Measurements from ENCODE around the gene KIAA0930.

The KIAA0930 gene

DNA sequence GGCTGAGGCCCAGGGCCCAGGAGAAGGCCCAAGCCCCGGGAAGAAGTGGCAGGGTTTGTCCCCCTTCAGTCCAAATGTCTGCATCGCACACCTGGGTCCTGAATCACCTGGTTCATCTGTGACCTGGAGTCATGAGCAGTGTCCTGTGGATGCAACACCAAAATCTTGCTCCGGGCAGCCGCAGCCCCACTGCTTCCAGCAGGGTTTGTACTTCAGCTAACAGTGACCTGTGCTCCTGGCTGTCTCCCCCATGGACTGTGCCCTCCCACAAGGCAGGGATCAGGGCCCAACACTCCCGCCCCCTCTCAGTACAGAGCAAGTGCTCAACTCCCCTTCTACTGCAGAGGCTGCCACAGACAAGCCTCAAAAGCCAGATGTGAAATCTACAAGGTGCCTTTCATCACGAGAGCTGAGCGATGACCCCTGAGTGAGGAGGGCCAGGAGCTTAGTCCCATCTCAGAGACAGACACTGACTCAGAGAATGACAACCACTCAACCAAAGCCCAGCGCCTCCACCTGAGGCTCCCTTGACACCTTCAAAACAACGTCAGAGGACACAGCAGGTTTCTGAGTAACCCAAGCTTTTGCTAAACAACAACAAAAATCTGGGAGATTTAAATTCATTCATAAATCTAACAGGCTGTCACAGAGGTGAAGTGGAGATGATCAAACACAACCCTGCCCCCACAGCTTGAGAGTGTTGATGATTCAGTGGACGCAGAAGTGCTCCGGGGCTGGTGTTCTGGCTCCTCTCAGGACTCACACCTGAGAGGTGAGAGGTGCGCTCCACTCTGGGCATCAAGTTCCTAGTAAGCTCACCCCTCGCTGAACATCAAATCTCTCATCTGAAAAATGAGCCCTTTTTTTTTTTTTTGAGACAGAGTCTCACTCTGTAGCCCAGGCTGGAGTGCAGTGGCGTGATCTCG is 3.4 kb downstream of the KIAA0930 start:
- DNase-seq = no peak

DNA sequence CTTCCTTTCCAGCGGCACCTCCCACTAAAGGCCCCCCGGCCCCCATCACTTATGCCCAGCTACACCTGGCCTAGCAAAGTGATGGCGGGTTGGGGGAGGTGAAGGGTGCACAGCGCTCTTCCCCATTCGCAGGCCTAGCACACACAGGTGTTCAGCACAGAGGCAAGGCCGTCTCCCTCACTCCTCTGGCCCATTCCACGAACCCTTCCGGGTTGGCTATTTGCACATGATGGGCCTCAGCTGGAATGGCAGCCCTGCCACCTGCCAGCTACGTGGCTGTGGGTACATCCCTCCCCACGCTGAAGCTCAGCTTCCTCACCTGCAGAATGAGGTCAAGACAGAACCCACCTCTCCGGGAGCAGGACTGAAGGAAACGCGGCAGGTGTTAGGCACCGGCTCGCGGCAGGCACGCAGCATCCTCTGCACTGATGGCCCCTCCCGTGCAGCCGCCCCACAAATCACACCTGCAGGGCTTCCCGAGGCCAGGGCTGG is 4.8 kb downstream of the KIAA0930 start:
- DNase-seq = no peak

DNA sequence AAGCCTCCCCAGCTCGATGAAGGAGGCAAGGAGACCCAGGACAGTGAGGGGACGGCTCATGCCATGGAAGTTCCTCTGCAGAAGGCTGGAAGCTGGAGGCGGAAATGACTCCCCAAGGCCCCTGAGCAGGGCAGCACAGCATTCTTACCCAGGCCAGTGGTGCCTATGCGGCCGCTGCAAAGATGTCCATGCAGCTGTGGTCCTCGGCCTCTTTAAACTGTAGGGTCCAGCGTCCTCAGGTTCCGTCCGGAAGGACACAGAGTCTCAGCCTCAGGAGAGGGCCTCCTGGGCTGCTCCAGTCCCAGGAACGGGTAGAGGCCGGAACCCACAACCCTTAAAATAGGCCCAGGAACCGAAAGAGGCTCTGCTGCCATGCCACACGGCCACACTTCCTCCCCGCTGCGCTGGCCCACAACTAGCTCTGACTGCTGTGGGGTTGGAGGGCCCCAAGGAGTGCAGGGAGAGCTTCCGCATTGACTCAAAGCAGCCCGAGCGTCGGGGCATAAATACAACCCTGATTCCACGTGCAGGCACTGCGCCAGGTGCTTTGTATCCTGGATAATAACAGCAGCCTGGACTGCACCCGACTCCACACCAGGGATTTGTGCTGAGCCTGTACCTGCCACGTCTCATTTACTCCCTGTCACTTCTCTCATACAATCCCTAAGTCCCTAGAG is 5.5 kb downstream of the KIAA0930 start:
- DNase-seq = no peak

DNA sequence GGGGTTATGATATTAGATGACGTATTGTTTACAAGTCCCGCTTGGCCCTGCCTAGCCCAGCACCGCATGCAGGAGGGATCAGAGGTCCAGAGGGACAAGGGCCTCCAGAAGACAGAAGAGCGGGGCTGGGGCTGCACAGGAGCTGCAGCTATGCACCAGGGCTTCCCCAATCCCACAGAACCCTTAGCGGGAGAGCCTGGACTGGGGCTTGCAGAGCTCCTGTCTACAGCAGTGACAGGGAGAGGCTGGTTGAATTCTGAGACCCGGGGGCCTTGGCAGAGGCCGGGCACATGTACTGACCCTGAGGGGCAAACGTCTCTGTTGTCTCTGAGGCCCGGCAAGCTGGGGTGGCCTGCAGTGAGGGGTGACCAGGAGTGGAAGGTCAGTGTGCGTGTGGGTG is 6.9 kb downstream of the KIAA0930 start:
- no peak for DNase-seq

DNA sequence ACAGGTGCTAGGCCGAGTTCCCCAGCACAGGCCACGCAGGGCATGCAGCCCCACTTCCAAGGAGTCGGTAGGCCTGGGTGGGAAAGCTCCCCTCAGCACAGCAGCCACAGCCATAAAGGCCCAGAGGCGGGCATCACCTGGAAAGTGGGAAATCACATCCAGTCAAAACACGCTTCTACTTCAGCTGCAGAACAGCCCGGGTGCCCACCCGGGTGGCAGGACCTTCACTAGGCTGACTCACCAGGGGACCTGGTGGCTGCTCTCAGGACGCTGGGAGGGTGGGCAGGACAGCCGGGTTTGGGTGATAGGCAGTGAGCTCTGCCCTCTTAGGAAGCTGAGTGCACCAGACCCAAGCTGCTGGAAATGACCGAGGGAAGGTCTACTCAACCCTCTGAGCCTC is 7.3 kb downstream of the KIAA0930 start:
- DNase-seq = no peak

DNA sequence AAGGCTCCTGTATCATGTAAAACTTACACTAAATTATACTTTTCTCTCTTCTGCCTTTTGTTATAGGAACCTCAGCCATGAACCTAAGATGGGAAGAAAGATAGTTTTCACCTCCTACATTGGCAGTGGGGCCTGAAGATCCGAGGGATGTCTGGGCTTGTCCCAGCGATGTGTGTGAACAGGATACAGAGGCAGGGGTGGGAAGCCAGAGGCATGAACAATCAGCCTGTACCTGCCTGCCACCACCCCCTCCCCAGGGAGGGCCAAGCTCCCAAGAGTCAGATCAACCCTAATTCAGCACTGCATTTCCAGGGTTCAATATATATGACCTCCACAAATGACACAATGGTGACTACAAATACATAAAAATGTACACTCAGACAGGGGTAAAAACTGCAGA is 9.4 kb downstream of the KIAA0930 start:
- no peak for DNase-seq

DNA sequence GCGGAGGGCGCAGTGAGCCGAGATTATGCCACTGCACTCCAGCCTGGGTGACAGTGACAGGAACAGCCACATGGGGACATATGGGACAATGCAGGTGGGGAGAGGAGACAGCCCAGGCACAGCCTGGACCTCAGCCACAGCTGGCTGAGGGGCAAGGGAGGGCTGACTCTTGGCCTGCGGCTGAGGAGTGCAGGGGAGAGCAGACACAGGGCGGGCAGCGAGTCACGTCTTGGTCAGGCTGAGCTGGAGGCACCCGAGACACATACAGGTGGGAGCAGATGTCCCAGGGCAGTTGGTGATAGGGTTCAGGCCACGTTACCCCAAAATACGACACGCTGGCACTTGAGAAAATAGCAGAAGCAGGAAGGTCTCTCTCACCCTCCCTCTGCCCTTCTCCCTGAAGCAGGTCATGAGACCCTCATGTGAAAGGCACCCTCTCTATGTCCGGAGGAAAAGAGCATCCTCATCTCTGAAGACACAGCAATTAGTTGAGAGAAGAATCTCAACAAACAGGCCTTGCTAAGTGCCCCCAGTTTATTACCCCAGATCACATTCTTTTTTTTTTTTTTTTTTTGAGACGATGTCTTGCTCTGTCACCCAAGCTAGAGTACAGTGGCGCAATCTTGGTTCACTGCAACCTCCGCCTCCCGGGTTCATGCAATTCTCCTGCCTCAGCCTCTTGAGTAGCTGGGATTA is 10.5 kb downstream of the KIAA0930 start:
- DNase-seq = no peak

DNA sequence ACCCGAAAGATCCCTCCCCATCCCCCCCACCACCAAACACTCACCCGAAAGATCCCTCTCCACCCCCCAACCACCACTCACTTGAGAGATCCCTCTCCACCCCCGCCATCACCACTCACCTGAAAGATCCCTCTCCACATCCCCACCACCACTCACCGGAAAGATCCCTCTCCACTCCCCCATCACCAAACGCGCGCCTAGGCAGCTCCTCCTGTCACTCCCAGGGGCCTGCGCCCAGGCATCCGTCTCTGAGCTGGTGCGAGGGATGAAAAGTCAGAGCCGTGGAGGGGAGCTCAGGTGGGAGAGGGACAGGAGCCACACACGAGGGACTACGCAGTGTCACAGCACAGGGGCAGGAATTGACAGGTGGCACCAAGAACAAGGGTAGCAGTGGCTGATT is 11.5 kb downstream of the KIAA0930 start:
- no peak for DNase-seq

DNA sequence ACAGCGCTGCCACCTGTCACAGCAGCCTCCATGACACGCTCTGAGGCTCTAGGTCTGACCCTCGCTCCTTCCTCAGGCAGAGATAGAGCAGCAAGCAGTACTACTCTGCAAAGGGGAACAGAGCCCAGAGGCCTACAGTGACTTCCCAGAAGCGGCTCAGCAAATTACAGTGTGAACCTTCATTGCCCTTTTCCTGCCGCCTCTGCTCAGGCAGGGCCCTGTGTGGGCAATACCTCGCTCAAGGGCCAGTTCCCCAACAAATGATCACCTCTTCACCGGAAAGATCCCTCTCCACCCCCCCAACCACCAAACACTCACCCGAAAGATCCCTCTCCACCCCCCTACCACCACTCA is 12.3 kb downstream of the KIAA0930 start:
- no peak for DNase-seq

DNA sequence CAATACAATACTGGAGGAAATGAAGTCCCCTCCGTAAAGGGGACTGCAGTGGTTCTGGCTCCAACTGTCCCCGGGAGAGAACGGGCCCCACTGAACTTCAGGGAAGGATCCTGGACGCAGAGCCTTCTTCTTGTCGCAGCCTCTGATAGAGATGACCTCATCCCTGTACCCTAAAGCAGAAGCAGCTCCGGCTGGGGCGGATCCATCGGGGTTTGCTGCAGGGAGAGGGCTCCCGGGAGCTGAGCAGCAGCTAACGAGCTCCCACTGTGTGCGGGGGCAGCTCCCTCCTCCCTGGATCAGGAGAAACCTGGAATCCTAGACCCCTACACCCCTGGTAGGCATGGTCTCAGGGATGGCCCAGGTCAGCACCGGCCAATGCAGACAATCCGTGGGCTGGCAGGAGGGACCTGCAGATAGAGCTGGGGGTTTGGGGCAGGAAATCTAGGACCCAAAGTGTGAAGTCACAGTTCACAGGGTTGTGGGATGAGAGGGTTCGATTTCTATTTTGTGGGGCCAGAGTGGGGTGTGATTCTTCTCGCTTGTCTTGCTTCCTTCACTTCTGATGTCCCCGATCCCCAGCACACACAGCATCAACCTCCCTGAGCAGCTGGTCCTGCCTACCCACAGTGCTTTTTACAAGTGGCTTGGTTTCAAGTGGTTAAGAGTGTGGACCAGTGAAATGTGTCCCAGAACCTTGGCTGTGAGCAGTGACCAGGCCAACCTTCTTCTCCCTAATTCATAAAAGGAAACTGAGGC is 12.9 kb downstream of the KIAA0930 start:
- DNase-seq = no peak

DNA sequence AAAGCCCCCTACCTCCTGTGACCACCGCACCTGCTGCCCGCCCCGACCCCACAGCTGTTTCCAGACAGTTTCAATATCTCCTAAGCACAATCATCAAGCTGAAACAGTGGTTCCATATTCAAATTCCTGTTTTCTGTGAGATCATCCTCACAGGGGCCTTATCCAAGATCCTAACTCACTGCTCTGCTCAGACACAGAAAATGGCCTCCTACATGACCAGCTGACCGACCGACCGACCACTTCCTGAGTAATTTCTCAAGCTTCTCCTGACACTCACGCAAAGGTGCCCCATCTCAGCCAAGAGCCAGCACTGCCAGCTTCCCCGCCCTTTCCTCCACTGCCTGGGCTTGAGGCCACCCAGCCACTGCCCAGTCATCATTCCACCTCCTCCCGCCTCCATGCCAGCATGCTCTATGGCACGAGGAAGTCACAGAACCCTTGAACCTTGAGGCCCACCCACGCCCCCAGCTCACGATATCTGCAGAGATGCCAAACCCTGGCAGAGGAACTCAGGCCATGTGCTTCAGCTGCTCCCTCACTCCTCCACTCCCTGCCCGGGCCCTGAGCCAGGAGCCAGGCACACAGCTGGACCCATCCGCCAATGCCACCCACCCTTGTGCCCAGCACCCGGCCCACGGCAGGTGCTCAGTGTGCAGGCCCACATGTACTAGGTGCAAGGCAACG is 14.0 kb downstream of the KIAA0930 start:
- DNase-seq = no peak

DNA sequence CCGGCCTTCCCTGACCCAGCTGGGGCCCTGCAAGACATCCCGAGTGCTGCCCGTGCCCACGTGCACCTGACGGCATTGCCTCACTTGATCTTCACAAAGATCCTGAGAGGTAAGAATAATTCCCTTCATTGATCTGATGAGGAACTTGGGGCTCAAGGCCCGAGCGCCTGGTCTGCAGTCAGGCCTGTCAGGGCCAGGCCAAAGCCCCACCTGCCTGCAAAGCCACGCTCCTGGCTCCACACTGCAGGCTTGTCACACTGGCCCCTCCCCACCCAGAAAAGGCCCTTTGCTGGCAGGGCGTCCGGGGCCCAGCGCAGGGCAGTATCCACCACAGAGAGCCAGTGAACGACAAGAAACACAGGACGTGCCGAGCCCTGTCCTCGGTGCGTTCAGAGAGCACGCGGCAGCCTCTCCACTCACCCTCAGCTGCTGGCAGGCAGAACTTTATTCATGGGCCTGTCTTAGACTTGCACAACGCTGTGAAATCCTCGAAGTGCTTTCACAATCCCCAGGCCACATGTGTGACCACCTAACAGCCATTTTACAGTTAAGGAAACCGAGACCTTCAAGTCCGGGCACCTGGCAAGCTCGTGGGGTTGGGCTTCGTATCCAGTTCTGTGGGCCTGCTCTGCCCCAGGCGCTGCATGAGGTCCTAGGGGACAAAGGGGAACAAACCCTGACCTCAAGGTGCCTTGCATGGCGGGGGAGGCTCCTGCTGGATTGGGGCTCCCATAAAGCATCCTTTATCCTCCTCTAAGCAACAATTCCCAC is 14.8 kb downstream of the KIAA0930 start:
- DNase-seq = no peak

DNA sequence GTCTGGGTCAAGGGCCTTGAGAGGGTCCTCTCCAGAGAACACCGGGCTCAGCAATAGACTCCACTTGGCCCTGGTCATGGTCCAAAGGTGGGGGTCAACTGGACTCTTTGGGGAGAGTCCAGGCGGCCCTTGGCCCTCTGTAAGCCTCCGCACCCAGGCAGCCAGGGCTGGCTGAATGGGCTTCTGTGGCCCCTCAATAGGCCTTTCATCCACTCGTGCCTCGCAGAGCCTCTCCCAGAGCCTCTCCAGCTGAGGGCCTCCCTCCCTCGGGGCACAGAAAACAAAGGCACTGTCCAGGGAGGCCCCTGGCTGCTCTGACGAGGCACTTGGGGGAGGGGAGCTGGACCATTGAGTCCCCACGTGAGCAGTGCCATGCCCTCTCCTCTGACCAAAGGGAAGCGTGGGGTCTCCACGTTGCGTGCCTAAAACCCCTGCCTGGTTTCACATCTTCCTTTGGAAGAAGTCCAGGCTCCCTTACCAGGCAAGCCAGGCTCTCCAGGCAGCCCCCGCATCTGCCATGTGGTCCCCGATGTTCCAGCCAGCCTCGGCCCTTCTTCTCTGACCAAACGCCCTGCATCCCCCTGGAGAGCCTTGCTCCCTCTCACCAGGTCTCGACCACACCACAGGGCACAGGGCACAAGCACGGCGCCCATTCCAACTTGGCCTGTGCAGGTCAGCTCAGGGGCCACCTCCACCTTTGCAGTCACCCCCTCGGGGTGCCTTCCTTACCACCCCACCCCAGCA is 15.5 kb downstream of the KIAA0930 start:
- DNase-seq = no peak

DNA sequence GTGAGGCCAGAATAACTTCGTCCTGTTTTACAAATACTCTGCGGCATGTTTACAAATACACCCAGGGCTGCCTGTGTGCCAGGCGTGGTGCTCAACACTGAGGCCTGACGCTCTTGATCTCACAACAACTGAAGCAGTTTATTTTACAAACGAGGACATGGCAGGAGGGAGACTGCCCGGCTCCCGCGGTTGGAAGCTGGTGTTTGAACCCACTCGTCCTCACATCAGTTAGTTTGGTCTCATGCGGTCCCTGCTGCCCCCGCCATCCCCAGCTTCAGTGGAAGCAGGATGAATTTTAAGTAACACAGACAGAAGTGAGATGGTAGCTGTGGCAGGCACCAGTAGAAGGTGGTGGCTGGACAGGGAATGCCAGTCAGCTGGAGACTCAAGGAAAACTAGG is 16.4 kb downstream of the KIAA0930 start:
- DNase-seq = no peak

DNA sequence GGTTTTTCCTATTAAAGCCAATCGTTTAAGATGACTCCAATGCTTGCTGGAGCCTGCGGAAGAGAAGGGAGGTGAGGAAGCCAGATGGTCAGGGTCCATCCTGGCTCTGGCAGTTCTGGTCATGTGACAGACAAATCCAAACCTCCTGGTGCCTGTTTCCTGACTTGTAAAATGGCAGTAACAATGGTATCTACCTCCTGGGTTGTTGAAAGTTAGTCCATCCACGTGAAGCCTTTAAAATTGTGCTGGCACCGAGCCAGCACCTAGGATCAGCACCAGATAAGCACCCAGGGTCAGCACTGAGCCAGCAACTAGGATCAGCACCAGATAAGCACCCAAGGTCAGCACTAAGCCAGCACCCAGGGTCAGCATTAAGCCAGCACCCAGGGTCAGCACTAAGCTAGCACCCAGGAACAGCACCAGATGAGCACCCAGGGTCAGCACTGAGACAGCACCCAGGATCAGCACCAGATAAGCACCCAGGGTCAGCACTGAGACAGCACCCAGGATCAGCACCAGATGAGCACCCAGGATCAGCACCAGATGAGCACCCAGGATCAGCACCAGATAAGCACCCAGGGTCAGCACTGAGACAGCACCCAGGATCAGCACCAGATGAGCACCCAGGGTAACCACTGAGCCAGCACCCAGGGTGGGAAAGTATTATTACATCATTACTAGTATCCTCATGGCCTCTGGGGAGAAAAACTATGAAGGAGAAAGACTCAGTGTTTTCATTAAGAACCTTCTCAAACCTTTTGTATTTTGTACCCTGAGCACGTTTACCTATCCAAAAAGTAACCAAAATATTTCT is 17.2 kb downstream of the KIAA0930 start:
- DNase-seq = no peak

DNA sequence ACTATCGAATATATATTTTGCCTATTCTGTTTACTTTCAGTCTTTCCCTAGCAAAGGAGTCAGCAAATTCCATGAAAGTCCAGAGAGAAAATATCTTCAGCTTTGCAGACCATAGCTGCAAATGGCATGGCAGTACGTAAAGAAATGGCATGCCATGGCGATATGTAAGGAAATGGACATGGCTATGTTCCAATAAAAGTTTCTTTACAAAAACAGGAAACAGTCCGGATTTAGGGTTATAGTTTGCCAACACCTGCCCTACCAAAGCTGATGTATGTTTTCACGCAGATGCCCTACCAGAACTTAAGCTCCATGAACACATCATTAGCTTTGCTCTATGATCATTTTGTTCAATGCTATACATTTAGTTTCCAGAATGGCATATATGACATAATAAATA is 19.5 kb downstream of the KIAA0930 start:
- DNase-seq = no peak

DNA sequence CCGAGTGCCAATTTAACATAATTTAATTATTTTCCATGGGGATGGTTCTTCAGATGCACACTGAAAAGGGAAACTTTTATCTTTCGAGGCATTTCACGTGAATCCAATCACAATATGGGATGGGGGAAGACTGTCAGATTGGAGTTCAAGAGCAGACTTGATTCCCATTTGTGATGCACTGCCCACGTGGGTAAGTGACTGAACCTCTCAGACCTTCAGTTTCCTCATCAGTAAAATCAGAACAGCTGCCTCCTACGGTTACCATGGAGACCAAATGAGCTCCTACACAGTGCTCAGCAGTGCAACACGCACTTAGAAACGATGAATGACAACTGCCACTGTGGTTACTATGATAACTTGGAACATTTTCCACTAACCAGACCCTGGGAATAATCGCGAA is 21.7 kb downstream of the KIAA0930 start:
- no peak for DNase-seq

DNA sequence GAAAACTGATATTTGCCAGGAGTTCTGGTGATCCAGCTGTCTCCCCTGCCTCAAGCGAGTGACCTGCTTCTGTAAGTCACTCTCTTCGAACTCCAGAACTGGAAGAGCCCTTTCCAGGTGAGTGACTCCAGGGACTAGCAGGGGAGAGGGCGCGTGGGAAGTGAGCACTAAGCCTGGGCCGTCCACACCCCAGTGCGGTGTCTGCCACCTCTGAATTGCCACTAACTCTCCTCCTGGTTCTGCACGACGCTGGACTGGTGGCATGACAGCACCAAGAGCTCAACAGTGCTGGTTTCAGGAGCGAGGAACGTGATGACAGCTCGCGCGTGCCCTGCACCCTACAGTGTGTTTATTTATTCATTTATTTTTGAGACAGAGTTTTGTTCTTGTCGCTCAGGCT is 22.9 kb downstream of the KIAA0930 start:
- DNase-seq = no peak

DNA sequence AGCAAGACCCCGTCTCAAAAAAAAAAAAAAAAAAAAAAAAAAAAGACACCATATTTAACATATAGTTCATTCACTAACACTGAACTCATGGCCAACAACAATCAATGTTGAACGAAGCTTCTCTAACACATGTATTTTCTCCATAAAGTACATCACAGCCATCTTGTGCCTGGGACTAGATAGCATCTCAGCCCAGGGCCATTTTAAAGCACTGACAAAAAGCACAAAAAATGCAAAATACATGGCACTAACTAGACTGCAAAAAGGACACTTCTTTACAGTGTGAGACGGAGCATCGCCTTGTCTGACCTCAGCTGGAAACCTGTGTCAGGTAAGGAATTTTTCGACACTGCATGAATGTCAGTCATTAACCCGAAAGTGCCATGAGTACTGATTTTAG is 23.3 kb downstream of the KIAA0930 start:
- DNase-seq = no peak

Measured in activated gamma-delta T cell (primary cell).